HepG2 (cell line): ENCODE data around the gene EGLN2. TPM values are rescaled to one million over a fixed set of nuclear protein-coding genes. Genes with fewer than 3 reads are reported as not detected.

Source experiments
- ATF1 ChIP-seq: IDR thresholded peaks from 2 replicates; pipeline ENCODE4 v1.6.1; 2016; ENCODE audit warnings: mild to moderate bottlenecking, control low read depth
- DMAP1 ChIP-seq: IDR thresholded peaks from 2 replicates; pipeline ENCODE4 v1.6.1; 2016
- FOXC1 ChIP-seq: sonication (generic); formaldehyde crosslinking; IDR thresholded peaks from 2 replicates; pipeline ENCODE4 v1.8.0; 2022; ENCODE audit warnings: mild to moderate bottlenecking, missing genetic modification reagents, borderline replicate concordance
- HDAC6 ChIP-seq: fragments of 200-600 bp; sonication (generic); IDR thresholded peaks from 2 replicates; pipeline ENCODE4 v1.7.0; 2017; ENCODE audit warnings: mild to moderate bottlenecking, antibody characterized with exemption, low read length, low read depth
- HMGXB4 ChIP-seq, 2 experiments: sonication (generic) in 1 of 2; formaldehyde crosslinking in 1 of 2; IDR thresholded peaks; 2 replicates each; pipeline versions ENCODE4 v1.4.0 to v1.6.1; 2018 to 2020; ENCODE audit warnings: missing genetic modification reagents in 2 of 2, borderline replicate concordance in 1 of 2, low read depth in 1 of 2, mild to moderate bottlenecking in 1 of 2, missing biosample characterization in 1 of 2
- KMT2B ChIP-seq: IDR thresholded peaks from 2 replicates; pipeline ENCODE4 v1.6.1; 2016; ENCODE audit warnings: missing genetic modification reagents, missing compliant biosample characterization
- MED1 ChIP-seq: sonication (generic); formaldehyde crosslinking; IDR thresholded peaks from 2 replicates; pipeline ENCODE4 v1.4.0; 2020; ENCODE audit warnings: missing genetic modification reagents
- MTF2 ChIP-seq: sonication (generic); formaldehyde crosslinking; IDR thresholded peaks from 2 replicates; pipeline ENCODE4 v1.5.0; 2020; ENCODE audit warnings: missing genetic modification reagents, borderline replicate concordance
- NFYB ChIP-seq: sonication (generic); formaldehyde crosslinking; IDR thresholded peaks from 2 replicates; pipeline ENCODE4 v1.4.0; 2020; ENCODE audit warnings: missing genetic modification reagents
- PAWR ChIP-seq: sonication (generic); formaldehyde crosslinking; IDR thresholded peaks from 2 replicates; pipeline ENCODE4 v1.4.0; 2020; ENCODE audit warnings: missing genetic modification reagents, mild to moderate bottlenecking, borderline replicate concordance
- POLR2G ChIP-seq: fragments of 200-400 bp; formaldehyde crosslinking; IDR thresholded peaks from 2 replicates; pipeline ENCODE4 v1.6.1; 2018; ENCODE audit warnings: mild to moderate bottlenecking, low read depth, low read length, moderate library complexity
- RFX5 ChIP-seq: IDR thresholded peaks from 2 replicates; pipeline ENCODE4 v1.6.1; 2011; ENCODE audit warnings: low read depth, low read length, improper control_type of control experiment
- RFXANK ChIP-seq: IDR thresholded peaks from 2 replicates; pipeline ENCODE4 v1.6.1; 2016
- RFXAP ChIP-seq: sonication (generic); formaldehyde crosslinking; IDR thresholded peaks from 2 replicates; pipeline ENCODE4 v1.4.0; 2020; ENCODE audit warnings: missing genetic modification reagents, borderline replicate concordance
- ZBTB46 ChIP-seq: sonication (generic); formaldehyde crosslinking; IDR thresholded peaks from 2 replicates; pipeline ENCODE4 v1.4.0; 2020; ENCODE audit warnings: mild to moderate bottlenecking, missing genetic modification reagents, borderline replicate concordance
- ZNF281 ChIP-seq: sonication (generic); formaldehyde crosslinking; IDR thresholded peaks from 2 replicates; pipeline ENCODE4 v1.4.0; 2020; ENCODE audit warnings: missing genetic modification reagents, borderline replicate concordance
- ZNF350 ChIP-seq: sonication (generic); formaldehyde crosslinking; IDR thresholded peaks from 2 replicates; pipeline ENCODE4 v1.4.0; 2020; ENCODE audit warnings: mild to moderate bottlenecking, low read depth, missing genetic modification reagents, borderline replicate concordance
- ZNF629 ChIP-seq: sonication (generic); formaldehyde crosslinking; conservative IDR thresholded peaks from 2 replicates; pipeline ENCODE4 v1.5.0; 2020; ENCODE audit warnings: missing genetic modification reagents
- ZNF788 ChIP-seq: sonication (generic); formaldehyde crosslinking; IDR thresholded peaks from 2 replicates; pipeline ENCODE4 v1.5.0; 2020; ENCODE audit warnings: mild to moderate bottlenecking, missing genetic modification reagents, borderline replicate concordance
- polyA plus RNA-seq, 8 experiments: library from polyadenylated mRNA; depleted of rRNA in 3 of 8; stranded (reverse) in 7 of 8; unstranded in 1 of 8; fragments of >200 nt; fragmentation: Illumina TruSeq in 4 of 8; extraction: Trizol in 4 of 8; gene quantifications; 2 replicates each; pipeline versions ENCODE4 v1.2.1 to v1.2.3, GENCODE V29; 2011 to 2016; ENCODE audit warnings: low read depth in 4 of 8, missing spikeins in 1 of 8, mixed read lengths in 1 of 8; ENCODE audit not compliant: insufficient read depth in 1 of 8
- total RNA-seq, 5 experiments: library from RNA; depleted of rRNA; stranded (reverse); fragments of >200 nt; fragmentation: Illumina TruSeq; extraction: Trizol; gene quantifications; 2 replicates each; pipeline ENCODE4 v1.2.3, GENCODE V29; 2016; ENCODE audit warnings: low read depth in 1 of 5
- TF ChIP-seq, protein P1 (sequence below): sonication (generic); formaldehyde crosslinking; IDR thresholded peaks from 2 replicates; pipeline ENCODE4 v1.4.0; 2020; ENCODE audit warnings: missing genetic modification reagents

The EGLN2 gene
- total and polyA plus RNA-seq, 2 of the 13 experiments (the other 11 are each of a cell fraction or from before 2014, with no cell fraction given) = 16.5 to 40.8 TPM

DNA sequence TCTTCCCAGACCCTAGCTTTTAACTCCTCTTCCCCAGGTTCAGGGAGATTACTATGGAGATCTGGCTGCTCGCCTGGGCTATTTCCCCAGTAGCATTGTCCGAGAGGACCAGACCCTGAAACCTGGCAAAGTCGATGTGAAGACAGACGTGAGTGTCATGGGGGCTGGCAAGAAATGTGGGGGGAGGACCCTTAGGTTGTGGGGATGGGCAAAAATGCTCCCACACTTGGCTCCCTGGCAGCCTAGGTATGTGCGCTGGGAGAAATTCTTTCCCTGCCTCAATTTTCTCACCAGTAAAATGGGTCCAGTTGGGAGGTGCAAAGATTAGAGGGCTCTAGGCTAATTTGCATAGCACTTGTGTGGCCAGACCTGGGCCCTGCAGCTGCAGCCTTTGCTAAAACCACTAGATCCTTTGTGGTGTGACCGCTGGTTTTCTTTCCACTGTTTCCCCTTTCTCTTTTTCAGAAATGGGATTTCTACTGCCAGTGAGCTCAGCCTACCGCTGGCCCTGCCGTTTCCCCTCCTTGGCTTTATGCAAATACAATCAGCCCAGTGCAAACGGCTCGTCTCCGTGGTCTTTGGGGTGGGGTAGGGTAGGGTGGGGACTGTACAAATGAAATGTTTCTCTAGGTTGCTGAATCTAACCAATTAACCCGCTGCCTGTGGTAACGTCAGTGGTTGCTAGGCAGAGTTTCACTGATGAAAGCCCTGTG lies 21.9 kb upstream of the EGLN2 start (continued):
- TF ChIP-seq ZBTB46 (CRISPR knock-in tag) (no peak), MTF2 (CRISPR knock-in tag) (no peak), PAWR (CRISPR knock-in tag) (no peak), ZNF281 (CRISPR knock-in tag) (no peak), FOXC1 (CRISPR knock-in tag) (peak; percentile 49; the same call in 1 of the 2 replicates), HMGXB4 (CRISPR knock-in tag; IDR thresholded peaks at IDR 0.05; ENCODE audit: borderline replicate concordance in 1 of 2, low read depth in 1 of 2) (0 out of 4 replicates have a peak, but pooled peaks of 1 of the 2 experiments have one; percentile 0), HDAC6 (no peak), RFX5 (peak; percentile 99), KMT2B (0 out of 2 replicates have a peak, but pooled peaks have one; percentile 23), ZNF788 (CRISPR knock-in tag) (0 out of 2 replicates have a peak, but pooled peaks have one; percentile 18), ZNF350 (CRISPR knock-in tag) (no peak), RFXAP (CRISPR knock-in tag) (peak; percentile 100), MED1 (CRISPR knock-in tag) (peak; percentile 32; the same call in 1 of the 2 replicates), POLR2G (0 out of 2 replicates have a peak, but pooled peaks have one; percentile 10), ZNF629 (CRISPR knock-in tag) (peak; percentile 99), ATF1 (peak; percentile 95), RFXANK (CRISPR knock-in tag) (peak; percentile 100), DMAP1 (CRISPR knock-in tag) (peak; percentile 13; the same call in 1 of the 2 replicates), NFYB (CRISPR knock-in tag) (peak; percentile 77)
- TF ChIP-seq, protein P1, sequence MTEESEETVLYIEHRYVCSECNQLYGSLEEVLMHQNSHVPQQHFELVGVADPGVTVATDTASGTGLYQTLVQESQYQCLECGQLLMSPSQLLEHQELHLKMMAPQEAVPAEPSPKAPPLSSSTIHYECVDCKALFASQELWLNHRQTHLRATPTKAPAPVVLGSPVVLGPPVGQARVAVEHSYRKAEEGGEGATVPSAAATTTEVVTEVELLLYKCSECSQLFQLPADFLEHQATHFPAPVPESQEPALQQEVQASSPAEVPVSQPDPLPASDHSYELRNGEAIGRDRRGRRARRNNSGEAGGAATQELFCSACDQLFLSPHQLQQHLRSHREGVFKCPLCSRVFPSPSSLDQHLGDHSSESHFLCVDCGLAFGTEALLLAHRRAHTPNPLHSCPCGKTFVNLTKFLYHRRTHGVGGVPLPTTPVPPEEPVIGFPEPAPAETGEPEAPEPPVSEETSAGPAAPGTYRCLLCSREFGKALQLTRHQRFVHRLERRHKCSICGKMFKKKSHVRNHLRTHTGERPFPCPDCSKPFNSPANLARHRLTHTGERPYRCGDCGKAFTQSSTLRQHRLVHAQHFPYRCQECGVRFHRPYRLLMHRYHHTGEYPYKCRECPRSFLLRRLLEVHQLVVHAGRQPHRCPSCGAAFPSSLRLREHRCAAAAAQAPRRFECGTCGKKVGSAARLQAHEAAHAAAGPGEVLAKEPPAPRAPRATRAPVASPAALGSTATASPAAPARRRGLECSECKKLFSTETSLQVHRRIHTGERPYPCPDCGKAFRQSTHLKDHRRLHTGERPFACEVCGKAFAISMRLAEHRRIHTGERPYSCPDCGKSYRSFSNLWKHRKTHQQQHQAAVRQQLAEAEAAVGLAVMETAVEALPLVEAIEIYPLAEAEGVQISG (CRISPR knock-in tag) = 0 out of 2 replicates have a peak, but pooled peaks have one; percentile 27
